Measurements from ENCODE around the gene LAMC2. TPM values are rescaled to one million over a fixed set of nuclear protein-coding genes. Genes with fewer than 3 reads are reported as not detected.

Gene LAMC2
- total RNA-seq, 1 donor from 2014 or later, result 42.2 TPM

DNA sequence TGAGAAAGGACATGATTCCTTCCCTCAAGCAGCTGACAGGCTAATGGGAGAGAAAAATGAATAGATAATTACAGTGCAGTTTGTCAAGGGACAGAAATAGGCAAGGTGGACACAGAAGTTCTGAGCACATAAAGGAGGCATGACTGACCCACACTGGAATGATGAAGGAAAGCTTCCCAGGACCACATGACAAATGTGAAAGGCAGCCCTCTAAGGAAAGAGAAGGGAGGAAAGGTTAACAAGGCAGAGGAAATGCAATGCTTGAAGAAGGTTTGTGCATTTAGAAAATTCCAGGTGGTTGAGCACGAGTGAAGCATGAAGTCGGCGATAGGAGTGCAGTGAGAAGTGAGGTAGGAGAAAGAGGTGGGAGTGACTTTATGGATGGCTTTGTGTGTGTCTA, 37.4 kb downstream of the LAMC2 start:
- intact Hi-C loops (cut with DNase I), result loop anchor here (10.0 kb wide), 1 partner anchor 259 kb away; no protein-coding TSS in a partner anchor
- no peak overlapping the region for H3K4me3 ChIP-seq
- peaks cover 10% of the 10 kb centered on the region for H3K4me1 ChIP-seq
- no peaks in the 10 kb centered on the region for H3K27me3 ChIP-seq
- TF ChIP-seq, protein P1, sequence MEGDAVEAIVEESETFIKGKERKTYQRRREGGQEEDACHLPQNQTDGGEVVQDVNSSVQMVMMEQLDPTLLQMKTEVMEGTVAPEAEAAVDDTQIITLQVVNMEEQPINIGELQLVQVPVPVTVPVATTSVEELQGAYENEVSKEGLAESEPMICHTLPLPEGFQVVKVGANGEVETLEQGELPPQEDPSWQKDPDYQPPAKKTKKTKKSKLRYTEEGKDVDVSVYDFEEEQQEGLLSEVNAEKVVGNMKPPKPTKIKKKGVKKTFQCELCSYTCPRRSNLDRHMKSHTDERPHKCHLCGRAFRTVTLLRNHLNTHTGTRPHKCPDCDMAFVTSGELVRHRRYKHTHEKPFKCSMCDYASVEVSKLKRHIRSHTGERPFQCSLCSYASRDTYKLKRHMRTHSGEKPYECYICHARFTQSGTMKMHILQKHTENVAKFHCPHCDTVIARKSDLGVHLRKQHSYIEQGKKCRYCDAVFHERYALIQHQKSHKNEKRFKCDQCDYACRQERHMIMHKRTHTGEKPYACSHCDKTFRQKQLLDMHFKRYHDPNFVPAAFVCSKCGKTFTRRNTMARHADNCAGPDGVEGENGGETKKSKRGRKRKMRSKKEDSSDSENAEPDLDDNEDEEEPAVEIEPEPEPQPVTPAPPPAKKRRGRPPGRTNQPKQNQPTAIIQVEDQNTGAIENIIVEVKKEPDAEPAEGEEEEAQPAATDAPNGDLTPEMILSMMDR (IDR thresholded peaks at IDR 0.05), result no peak
- no peaks in the 10 kb centered on the region for H3K9me3 ChIP-seq
- H3K36me3 ChIP-seq, result no peaks in the 10 kb centered on the region
- no peak for ATAC-seq
- no peak for DNase-seq
- H3K27ac ChIP-seq, result no peak overlapping the region

DNA sequence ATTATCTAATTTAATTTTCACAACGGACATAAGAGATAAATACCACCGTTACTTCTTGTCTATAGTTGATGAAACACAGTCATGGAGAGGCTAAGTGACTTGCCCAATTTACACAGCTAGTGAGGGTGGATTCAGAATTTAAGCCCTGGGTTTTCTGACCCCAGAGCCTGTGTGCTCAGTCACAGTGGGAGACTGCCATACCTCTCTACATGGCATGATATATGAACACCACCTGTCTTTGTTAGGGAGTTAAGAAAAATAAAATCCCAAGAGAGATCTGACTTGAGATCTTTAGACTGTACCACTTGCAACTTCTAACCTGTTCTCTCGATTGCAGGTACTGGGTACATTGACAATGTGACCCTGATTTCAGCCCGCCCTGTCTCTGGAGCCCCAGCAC, 40.3 kb downstream of the LAMC2 start:
- intact Hi-C loops (cut with DNase I), result loop anchor here (10.0 kb wide), 1 partner anchor 262 kb away; no protein-coding TSS in a partner anchor

DNA sequence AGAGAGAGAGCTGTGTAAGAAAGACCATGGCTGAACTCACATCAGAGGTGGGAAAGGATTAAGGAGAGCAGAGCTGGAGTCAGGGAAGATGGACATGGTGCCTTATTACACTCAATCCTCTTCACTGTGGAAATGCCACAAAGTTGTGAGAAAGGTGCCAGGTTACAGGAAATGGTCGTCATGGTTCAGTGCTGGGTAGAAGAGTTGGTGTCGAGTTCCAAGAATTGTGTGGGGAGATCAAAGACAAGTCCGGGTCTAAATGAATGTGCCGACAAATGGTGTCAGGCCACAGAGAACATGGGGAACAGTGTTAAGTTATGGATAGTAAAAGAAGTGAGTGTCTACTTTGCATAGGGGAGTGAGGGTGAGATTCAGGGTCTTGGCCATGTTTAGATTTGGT, 40.9 kb downstream of the LAMC2 start:
- intact Hi-C loops (cut with DNase I), result loop anchor here (10.0 kb wide), 1 partner anchor 262 kb away; no protein-coding TSS in a partner anchor
- ATAC-seq, result no peak
- H3K9me3 ChIP-seq, result no peaks in the 10 kb centered on the region
- no peak for DNase-seq
- no peaks in the 10 kb centered on the region for H3K4me1 ChIP-seq
- H3K36me3 ChIP-seq, result no peaks in the 10 kb centered on the region
- no peak overlapping the region for H3K27ac ChIP-seq
- H3K4me3 ChIP-seq, result no peak overlapping the region
- H3K27me3 ChIP-seq, result no peaks in the 10 kb centered on the region
- TF ChIP-seq, protein P1 (IDR thresholded peaks at IDR 0.05), result no peak

More for the DNA sequence above, 40.3 kb downstream of the LAMC2 start:
- Histone ChIP-seq H3K36me3 (no peaks in the 10 kb centered on the region), H3K27me3 (no peaks in the 10 kb centered on the region), H3K27ac (no peak overlapping the region), H3K4me1 (no peaks in the 10 kb centered on the region), H3K4me3 (no peak overlapping the region), H3K9me3 (no peaks in the 10 kb centered on the region)
- ATAC-seq (no peak), DNase-seq (no peak)
- TF ChIP-seq, protein P1 (IDR thresholded peaks at IDR 0.05), result no peak

DNA sequence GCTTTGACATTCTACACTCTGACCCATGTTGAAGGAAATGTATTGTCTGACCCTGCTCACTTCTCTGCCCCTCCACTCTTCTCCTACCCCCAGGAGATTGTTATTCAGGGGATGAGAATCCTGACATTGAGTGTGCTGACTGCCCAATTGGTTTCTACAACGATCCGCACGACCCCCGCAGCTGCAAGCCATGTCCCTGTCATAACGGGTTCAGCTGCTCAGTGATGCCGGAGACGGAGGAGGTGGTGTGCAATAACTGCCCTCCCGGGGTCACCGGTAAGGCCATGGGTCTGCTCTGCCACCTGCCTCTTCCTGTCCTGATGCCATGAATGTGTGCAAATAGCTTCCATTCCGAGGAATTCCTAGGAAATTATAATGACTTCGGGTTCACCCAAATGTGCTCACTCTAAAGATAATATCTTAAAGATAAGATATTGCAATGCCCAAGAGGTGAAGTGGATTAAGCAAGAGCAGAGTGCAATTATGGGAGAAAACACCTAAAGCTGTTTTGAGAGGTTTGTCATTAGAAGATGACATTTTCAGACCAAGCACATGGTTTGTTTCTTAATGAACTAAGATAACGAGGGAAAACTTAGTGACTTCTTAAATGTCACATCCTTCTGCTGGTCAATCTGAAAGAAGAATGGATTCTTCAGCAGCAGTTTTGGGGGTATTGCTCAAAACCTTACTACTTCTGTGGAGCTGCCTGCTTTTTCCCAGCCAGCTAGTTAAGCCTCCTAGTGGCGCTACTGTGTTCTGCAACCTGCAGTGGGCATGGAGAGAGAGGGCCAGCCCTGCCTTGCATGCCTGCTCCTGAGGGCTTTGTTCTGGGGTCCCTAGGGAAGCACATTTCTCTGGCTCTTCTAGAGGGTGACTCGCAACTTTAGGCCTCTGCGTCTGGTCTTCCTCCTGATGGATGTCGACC, 41.6 kb downstream of the LAMC2 start:
- H3K27me3 ChIP-seq, result no peaks in the 10 kb centered on the region
- peak; percentile 85 for ATAC-seq
- H3K4me1 ChIP-seq, result no peaks in the 10 kb centered on the region
- TF ChIP-seq, protein P1 (IDR thresholded peaks at IDR 0.05), result peak; percentile 76
- no peaks in the 10 kb centered on the region for H3K9me3 ChIP-seq
- no peak overlapping the region for H3K27ac ChIP-seq
- no peak for DNase-seq
- H3K36me3 ChIP-seq, result no peaks in the 10 kb centered on the region
- H3K4me3 ChIP-seq, result no peak overlapping the region
- intact Hi-C loops (cut with DNase I), result loop anchor here (10.0 kb wide), 1 partner anchor 263 kb away; no protein-coding TSS in a partner anchor

DNA sequence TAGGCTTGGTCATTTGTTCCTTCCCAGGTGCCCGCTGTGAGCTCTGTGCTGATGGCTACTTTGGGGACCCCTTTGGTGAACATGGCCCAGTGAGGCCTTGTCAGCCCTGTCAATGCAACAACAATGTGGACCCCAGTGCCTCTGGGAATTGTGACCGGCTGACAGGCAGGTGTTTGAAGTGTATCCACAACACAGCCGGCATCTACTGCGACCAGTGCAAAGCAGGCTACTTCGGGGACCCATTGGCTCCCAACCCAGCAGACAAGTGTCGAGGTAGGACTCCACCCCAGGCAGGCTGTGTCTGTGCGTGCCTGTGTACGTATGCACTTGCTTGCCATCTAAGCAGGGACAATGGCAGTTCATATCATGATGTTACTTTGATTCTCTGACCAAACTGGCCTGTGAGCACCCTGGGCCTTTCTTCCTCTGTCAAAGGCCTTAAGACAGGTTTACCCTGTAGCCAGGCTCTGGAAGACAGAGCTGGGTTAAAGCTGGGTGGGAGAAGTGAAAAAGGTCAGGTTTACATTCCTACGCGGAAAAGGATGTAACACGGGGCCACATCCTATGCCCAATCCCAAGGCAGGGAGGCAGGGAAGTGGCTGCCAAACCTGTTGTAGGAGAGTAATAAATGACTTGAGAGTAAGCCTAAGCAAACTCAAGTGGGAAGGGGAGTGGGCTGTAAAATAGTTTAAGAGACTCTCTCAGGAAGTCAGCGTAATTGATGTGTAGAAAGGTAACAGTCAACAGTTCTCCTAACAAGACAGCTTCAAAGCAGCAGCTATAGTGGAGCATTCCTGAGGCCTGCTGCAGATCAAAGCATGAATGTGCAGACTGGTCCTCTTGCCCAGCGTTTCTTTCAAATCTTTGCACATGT, 42.5 kb downstream of the LAMC2 start:
- no peaks in the 10 kb centered on the region for H3K27me3 ChIP-seq
- no peak for DNase-seq
- intact Hi-C loops (cut with DNase I), result loop anchor here (10.0 kb wide), 1 partner anchor 264 kb away; no protein-coding TSS in a partner anchor
- H3K9me3 ChIP-seq, result no peaks in the 10 kb centered on the region
- no peaks in the 10 kb centered on the region for H3K4me1 ChIP-seq
- TF ChIP-seq, protein P1 (IDR thresholded peaks at IDR 0.05), result no peak
- no peak overlapping the region for H3K27ac ChIP-seq
- no peak overlapping the region for H3K4me3 ChIP-seq
- ATAC-seq, result peak; percentile 30
- no peaks in the 10 kb centered on the region for H3K36me3 ChIP-seq
